Stimulated activated CD8-positive, alpha-beta memory T cell treated with anti-CD3 and anti-CD28 coated beads, Interleukin-7, amount 100 ng/mL, for 24 hours (primary cell): Measurements from ENCODE around the gene RAB35.

Experiments
- DNase-seq: peaks from one replicate; pipeline ENCODE4 v3.0.0-alpha.2; 2020; ENCODE audit warnings: low read depth

RAB35 gene

DNA sequence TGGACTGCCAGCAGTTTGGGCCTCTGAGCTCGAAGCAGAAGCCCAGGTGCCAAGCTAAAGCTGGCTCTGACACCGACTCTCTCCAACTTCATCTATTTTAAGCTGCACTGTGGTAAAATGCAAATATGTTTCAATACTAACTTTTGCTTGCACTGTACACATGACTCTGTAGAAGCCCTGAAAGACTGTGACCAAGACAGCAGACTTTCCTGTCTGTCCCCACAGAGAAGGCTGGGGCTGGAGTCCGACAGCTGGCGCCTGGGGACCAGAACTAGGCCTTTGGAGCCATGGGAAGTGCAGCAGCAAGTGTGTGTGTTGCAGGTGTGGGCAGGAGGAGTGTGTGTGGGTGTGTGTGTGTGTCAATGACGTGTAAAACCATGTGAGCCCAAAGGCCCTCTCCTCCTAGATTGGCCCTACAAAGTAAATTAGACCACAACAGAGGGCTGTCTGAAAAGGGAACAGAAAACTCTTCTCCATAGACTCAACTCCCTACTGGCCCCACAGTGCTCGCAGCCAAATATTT, 16.4 kb upstream of the RAB35 start:
- no peak for DNase-seq

DNA sequence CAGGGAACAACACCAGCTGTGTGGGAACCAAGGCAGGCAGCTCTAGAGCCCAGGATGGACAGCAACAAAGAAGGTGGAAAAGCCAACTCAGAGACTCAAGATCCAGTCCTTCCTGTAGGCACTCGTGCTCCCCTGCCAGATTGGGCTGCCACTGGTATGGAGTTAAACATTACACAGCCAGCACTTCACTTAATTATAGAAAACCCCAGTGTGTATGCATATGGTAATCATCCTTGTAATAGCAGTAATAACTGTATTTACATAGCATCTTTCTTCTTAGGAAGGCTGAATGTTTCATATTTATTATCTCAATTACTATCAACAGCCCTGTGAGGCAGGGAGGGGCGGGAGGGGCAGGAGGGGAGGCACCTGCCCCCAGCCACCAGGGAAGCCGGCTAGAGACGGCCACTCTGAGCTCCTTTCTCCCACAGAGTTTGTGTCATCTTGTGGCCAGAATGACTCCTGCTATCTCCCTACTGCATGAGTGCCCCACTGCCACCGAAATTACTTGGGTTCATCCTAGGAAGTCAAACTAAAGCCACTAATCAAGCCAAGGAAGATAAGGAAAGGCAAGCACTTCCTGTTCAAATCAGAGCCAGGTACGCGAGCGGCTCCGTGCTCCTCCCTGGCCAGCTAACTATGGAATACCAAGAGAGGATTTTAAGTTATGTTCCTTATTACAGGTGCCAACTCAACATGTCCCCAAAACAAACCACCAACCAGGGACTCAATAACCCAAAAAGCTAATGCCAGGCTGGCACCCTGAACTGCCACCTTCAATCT, 15.7 kb upstream of the RAB35 start:
- no peak for DNase-seq

DNA sequence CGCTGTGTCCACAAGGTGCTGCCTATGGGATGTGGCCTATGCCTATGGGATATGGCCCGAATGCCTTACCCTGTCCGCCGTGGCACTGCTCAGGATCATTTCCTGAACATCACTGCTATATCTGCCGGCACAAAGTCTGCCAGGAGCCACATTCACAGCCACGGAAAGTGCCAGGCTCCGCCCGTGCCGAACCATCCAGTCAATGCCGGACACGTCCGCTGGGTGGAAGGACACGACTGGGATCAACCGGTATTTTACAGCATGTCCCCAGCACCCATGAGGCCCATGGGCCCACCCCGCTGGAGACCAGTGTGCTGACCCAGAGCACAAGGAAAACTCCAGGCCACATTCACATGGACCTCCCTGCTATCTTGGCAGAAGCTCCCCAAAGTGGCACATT, 14.6 kb upstream of the RAB35 start:
- DNase-seq: no peak

DNA sequence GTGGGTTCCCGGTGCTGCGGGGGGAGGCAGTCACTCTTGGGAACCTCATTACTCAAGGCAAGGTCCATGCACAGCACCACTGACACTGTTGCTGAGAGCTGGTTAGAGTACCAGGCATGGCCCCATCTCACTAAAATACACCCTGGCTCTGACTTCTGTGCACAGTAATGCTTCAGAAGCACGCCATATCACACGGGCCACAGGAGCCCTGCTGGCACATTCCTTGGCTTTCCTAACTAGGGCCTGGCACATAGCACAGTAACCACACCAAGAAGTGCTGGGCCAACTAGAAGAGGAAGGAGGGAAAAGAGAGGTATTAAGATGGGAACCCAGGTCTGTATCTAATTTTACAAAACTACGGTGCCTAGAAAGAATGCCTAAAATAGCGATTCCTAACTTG, 13.5 kb upstream of the RAB35 start:
- DNase-seq: no peak

DNA sequence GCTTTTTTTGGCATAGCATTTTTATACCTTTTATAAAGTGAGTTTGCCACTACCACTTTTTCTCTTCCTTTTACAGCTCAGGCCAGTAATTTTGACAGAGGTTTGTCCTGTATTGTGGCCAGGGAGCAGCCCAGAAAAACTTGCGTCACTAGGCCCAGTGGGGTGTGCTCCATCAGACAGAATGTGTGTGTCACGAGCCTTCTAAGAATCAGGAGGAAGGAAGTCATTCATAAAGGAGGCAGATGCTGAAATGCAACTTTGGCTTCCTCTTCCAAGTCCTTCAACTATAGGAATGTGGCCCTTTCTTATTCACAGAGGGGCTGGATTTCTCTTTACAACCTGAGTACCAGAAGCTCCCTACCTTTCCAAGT, 10.1 kb upstream of the RAB35 start:
- DNase-seq: no peak

DNA sequence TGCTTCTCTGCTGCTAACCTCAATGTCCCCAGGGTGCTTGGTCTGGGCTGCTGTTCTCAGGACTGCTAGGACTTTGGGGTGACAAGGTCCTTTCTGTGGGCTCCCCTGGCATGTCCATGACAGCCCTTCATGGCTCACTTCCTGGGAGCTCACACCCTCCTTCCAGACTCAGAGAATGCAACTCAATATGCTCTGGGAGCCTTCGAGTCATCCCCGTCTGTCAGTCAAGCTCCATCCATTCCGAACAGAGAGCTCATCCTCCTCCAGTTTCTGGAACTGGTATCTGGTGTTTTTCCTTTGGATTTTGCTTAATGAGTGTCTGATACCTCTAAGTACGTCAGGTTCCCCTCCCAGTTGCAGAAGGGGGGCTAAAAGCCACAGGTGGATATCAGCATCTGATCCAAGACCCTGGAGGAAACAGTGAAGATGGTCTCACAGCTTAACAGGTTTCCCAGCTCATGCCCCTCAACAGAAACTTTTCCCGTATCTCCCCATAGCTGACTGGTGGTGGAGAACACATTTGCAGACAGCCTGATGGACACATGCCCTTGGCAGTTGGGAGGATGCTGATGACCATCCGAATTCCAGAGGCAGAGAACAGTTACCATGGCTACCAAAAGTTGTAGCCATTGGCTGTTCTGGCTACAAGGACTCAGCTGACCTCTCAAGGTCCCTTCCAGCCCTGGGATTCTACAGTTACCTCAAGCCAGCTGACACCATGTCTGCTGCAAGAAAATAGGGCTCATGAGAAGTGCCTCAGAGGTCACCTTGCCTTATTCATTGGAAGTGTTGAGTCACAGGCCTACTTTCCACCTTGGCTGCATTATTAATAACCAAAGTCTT, 9.5 kb upstream of the RAB35 start:
- no peak for DNase-seq

DNA sequence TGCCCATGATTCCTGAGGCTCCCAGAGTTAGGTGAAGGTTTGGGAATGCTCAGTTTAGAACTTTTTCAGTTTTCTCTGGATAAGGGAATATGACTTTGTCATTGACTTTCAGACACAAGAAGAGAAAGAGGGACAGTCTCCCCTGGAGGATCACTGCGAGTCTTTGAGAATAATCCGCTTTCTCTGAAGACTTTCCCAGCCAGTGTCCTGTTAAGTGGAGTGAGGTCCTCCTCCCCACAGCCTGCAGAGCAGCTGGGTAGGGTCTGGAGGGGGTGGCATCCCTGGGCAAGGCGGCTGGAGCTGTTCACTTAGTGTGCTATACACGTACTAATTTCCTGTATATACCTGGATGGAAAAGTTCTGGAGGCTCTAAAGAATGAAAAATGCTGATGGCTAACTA, 8.5 kb upstream of the RAB35 start:
- DNase-seq: no peak

DNA sequence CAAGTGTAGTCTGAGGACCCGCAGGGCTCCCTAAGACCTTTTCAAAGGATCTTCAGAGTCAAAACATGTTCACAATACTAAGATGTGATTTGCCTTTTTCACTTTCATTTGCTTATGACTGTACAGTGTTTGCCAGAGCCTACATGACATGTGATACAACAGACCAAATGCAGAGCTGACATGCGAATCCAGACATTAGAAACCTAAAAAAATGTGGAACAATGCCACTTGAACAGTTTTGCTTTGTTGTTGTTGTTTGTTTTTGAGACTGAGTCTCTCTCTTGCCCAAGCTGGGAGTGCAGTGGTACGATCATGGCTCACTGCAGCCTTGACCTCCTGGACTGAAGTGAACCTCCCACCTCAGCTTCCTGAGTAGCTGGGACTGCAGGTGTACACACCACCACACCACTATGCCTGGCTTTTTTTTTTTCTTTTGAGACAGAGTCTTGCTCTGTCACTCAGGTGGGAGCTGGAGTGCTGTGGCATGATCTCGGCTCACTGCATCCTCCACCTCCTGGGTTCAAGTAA, 5.3 kb upstream of the RAB35 start:
- DNase-seq: no peak

DNA sequence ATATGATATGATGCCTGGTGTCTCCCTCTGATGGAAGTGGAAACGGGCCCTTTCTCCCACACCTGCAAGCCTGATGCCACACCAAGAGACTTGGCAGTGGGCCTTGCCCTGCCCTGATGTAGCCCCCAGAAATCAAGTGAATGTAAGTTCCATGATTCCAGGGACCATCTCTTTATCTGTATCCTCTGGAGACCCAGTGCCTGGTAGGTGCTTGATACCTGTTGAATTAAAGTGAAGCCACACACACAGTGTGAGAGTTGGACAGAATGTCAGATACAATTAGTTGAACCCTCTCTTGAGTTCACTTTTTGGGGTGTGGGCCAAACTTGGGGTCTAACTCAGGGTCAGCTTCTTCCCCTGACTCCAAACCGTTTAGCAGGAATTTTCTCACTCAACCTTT, 4.8 kb upstream of the RAB35 start:
- no peak for DNase-seq

DNA sequence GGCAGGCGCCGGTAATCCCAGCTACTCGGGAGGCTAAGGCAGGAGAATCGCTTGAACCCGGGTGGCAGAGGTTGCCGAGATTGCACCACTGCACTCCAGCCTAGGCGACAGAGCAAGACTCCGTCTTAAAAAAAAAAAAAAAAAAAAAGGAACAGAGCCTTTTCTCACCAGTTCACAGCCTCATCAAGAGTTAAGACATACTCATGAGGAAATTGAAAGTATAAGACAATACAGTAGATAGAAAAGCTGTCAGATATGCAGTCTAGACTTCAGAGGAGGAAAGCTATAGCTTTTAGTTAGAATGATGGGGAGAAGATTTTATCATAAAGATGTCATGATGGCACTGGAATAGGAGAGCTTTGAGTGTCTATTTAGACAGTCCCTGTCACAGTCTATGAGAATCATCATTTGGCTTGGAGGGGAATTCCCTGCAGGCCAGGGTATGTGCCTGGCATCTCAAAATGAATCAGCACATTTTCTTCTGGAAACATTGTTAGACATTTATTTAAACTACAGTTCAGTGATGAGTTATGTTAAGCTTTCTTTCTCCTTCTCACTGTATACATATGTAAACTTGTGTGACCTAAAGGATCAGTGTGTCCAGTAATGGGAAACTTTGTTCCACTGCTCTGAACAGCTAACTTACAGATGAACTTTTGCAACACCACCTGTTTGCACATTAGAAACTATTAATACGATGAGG, 2.9 kb upstream of the RAB35 start:
- no peak for DNase-seq

DNA sequence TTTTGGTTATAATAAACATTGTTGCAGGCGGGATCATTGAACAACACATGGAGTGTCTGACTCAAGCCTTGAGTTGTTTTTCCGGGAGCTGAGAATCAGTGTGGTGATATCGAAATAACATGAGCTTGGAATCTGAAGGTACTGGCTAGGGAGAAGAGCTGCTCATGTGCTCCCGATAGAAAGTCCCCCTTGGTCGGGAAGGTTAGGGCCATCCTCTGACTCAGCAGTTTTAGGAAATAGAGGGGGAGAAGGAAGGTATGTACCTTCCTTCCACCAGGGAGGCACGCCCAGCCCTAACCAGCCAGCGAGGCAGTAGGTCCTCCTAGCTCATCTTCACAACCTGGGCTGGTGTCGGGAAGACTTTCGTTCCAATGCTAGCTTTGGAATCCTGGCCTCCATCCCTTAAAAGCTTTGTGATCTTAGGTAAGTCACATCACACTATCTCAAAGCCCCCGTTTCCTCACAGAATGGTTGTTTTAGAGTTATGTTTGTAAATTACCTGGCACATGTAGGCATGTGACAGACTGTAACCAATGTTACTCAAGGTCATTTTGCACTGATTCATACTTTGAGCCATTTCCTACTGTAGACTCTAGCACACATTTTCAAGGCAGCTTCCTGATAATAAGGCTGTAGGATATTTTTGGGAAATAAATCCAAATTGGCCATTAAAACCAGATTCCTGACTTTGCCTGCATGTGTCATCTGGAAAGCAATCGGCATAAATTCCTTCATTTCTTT, 1.9 kb upstream of the RAB35 start:
- DNase-seq: no peak

DNA sequence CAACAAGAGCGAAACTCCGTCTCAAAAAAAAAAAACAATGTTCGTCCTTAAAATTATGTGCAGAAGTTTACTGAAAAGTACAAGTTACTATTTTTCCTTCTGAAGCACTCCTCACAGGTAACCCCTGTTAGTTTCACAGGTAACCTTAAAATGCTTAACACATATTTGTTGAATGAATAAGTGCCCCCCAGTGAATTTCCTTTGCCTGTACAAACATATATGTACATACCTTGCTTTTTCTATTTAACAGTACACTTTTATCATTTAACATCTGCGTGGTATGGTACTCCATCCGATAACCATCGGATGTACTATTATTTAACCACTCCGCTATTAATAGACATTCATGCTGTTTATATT, 1.4 kb upstream of the RAB35 start:
- no peak for DNase-seq

DNA sequence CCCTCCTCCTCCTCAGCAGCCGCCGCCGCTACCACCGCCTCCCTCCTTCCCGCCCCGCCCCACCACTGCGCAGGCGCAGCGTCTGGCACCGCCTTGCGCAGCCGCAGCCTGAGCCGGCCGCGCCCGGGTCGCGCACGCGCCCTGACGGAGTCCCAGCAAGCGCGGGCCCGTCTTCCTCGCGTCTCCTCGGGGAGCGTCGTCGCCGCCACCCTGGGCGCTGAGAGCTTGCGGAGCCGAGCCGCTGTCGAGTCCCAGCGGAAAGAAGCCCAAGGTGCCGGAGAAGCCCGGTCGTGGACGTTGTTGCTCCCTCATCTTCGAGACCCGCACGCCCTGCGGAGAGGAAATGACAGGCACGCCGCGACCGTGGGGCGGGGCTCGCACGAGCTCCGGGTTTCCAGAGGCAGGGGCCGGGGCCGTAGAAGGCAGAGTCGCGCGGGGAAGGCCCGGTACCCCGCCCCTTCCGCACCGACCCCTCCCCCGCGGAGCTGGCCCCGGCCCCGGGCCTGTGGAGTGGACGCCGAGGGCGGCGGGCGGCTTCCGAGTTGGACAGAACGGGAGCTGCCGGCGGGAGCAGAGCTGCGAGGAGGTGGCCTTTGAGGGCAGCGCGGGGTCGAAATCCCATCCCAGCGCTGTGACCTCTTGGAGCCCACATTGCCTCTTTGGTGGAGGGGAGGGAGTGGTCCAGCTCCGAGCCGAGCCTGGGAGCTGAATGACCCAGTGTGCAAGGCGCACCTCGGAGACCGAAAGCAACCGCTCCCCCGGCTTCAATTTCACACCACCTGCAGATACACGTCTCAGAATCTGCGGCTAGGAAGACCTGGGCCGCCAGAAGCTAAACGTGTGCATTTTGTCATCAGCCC, 469 bp upstream of the RAB35 start:
- peak; percentile 93 for DNase-seq

DNA sequence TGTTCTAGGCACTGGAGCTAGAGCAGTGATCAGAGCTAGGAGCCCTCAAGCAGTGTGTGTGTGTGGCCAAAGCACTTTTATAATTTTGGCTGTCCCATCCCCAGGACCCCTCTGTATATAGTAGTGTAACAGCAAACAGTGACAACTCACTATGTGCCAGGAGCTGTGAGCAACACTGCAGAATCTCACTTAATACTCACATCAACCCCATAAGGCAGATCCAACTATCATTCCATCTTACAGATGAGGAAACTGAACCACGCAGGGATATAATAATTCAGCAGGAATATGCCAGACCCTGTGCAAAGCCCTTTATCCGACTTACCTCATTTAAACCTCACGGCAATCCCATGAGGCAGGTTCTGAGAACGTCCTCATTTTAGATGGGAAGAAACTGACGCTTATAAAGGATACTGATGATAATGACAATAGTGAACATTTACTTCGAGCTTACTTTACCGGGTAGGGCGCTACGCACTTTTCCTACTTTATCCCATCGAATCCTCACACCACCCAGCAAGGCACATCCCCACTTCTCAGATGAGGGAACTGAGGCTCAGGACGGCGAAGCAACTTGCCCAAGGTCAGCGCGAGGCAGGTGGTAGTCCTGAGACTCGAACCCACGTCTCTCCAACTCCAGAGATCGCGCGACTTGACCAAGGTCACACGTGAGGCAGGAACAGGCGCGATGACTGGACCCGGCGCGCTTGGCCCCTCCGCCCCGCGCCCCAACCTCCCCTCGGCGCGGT, 687 bp downstream of the RAB35 start:
- no peak for DNase-seq

DNA sequence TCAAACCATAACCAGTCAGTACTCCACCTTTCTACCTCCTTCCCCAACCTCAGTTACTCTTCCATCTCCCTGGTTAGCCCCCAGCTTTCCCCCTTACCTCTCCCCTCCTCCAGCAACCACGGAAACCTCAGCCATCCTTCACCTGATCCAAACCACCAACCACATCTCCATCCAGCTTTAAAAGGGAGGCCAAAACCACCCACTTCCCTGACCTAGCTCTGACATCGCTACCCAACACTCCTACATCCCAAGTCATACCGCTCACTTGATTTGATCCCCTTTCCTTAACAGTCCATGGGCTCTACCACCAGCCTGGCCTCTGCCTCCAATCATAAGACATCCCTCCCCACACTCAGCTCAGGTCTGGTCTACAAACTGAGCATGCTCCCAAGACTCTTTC, 1.5 kb downstream of the RAB35 start:
- DNase-seq: no peak

DNA sequence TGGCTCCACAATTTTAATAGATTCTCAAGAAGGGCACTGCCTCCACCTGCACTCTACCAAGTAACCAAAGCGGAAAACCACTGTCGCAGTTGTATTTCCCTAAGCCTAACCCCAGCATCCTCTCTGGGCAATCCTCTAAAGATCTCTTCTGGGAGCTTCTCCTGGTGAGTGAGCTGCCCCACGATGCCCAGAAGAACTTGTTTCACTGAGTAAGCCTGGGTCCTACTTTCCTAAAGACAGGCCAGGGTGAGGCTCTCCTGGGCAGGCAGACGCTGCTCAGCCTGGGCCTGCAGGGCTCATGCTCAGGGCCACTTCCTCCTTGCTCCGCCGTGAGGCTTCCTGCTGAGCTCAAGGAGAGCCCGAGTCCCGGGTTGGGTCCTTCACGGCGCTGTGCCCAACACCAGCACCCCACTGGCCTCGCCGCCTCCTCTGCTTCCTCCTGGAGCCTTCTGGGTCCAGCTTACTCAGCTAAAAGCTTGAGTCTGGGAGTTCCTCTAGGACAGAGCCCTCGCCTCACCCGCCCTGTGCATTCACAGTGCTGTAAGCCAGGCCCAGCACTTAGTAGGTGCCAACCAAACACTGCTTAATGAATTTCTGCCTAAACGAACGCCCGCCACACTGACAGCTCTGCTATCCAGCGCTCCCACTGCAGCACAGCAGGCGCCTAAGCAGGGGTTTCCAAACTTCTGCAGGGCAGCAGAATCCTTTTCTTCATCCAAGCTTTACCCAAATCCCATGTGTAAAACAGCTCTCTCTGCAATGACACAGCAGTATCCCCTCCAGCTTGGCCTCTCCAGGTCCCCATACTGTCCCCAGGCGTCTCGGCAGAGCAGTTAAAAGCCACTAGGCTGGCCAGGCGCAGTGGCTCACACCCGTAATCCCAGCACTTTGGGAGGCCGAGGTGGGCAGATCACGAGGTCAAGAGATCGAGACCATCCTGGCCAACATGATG, 5.7 kb downstream of the RAB35 start:
- no peak for DNase-seq

DNA sequence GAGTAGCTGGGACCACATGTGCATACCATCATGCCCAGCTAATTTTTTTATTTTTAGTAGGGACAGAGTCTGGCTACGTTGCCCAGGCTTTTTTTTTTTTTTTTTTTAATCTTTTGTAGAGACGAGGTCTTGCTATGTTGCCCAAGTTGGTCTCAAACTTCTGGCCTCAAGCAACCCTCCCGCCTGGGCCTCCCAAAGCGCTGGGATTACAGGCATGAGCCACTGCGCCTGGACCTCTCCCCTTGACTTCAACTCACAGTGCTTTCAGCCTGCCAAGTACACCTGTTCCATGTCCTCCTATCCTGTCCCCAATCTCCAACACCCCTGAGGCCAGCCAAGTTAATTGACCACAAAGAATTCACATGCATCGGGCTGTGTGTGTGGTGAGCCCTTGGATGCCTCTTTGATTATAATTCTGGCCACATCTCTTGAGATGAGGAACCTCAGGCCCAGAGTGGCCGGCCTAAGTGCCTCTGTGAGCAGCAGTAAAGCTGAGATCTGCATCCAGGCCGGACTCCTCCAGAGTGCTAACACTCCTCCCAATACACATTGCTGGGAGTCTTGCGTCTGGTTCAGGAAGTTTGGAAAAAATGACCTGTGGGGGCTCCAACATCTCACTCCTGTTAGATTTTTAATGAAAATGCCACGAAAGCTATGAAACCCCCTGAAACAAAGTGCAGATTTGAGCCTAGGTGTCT, 6.8 kb downstream of the RAB35 start:
- no peak for DNase-seq

DNA sequence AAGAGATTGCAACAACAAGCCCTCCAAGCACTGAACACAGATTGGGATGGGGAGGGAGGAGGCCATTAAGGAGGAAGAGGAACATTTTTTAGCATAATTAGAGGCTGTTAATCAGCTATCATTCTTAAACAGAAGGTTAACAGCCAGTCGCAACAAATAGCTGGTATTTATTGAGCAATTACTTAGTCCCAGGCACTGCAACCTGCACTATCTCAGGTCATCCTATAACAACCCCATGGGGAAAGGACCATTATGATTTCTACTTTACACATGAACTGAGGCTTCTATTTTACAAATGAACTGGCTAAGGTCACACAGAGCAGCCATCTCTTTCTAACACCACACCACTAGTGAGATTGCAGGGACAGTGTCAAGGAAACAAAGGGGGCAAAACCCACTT, 10.4 kb downstream of the RAB35 start:
- no peak for DNase-seq
